ENCODE data around the gene KIF5C.

DNA sequence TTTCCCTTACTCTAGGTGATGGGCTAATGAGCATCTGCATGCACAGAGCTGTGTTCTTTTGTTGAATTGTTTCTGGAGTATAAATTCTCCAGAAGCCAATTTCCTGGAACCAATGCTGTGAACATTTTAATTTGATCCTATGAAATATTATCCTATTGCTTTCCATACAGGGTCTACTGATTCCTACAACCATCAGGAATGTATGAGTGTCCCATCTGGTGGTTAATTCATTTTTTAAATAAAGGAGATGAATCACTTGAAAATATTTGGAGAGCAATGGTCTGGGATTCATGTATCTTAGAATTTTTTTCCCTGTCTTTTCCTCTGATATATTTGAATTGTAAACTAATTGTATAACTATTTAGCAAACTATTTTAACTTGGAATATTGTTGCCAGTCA lies 14.0 kb downstream of the KIF5C start:
- TF ChIP-seq, protein P1, sequence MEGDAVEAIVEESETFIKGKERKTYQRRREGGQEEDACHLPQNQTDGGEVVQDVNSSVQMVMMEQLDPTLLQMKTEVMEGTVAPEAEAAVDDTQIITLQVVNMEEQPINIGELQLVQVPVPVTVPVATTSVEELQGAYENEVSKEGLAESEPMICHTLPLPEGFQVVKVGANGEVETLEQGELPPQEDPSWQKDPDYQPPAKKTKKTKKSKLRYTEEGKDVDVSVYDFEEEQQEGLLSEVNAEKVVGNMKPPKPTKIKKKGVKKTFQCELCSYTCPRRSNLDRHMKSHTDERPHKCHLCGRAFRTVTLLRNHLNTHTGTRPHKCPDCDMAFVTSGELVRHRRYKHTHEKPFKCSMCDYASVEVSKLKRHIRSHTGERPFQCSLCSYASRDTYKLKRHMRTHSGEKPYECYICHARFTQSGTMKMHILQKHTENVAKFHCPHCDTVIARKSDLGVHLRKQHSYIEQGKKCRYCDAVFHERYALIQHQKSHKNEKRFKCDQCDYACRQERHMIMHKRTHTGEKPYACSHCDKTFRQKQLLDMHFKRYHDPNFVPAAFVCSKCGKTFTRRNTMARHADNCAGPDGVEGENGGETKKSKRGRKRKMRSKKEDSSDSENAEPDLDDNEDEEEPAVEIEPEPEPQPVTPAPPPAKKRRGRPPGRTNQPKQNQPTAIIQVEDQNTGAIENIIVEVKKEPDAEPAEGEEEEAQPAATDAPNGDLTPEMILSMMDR (optimal IDR thresholded peaks at IDR 0.05 in 1 of 3, IDR thresholded peaks at IDR 0.05 in 1 of 3, conservative IDR thresholded peaks at IDR 0.05 in 1 of 3; ENCODE audit: extremely low read depth in 1 of 3, insufficient read depth in 2 of 3, low read length in 3 of 3): no peak
- no peak for TF ChIP-seq EZH2 (IDR thresholded peaks at IDR 0.05; ENCODE audit: low read length)
